OCI-M2 (cell line): Measurements from ENCODE around the gene MPPED1.

ENCODE experiments used
- DNase-seq: peaks from one replicate; lab custom pipeline; 2025; ENCODE audit not compliant: unreplicated experiment; lab: John Stamatoyannopoulos, UW

The MPPED1 gene

GRCh38 chr22:43491177-43491576 is 79.4 kb downstream of the MPPED1 start:
- no peak for DNase-seq

GRCh38 chr22:43491737-43492136 is 79.9 kb downstream of the MPPED1 start:
- DNase-seq: no peak

- DNase-seq: no peak
Measured at GRCh38 chr22:43493297-43493696, 81.5 kb downstream of the MPPED1 start.

GRCh38 chr22:43497956-43498855 is 86.4 kb downstream of the MPPED1 start:
- DNase-seq: no peak

GRCh38 chr22:43498856-43499253 is 87.0 kb downstream of the MPPED1 start:
- DNase-seq: no peak

- no peak for DNase-seq
Measured at GRCh38 chr22:43500792-43501785, 89.3 kb downstream of the MPPED1 start.

- no peak for DNase-seq
Measured at GRCh38 chr22:43501878-43502277, 90.1 kb downstream of the MPPED1 start.

GRCh38 chr22:43502306-43502874 is 90.6 kb downstream of the MPPED1 start:
- no peak for DNase-seq

GRCh38 chr22:43504068-43504467 is 92.3 kb downstream of the MPPED1 start:
- DNase-seq: no peak

- no peak for DNase-seq
Measured at GRCh38 chr22:43504666-43505261, 93.0 kb downstream of the MPPED1 start.

GRCh38 chr22:43505423-43505822 is 93.6 kb downstream of the MPPED1 start:
- no peak for DNase-seq

GRCh38 chr22:43505896-43506295 is 94.1 kb downstream of the MPPED1 start:
- no peak for DNase-seq

GRCh38 chr22:43506487-43506886 is 94.7 kb downstream of the MPPED1 start:
- no peak for DNase-seq

GRCh38 chr22:43507235-43507634 is 95.4 kb downstream of the MPPED1 start:
- DNase-seq: no peak

- DNase-seq: no peak
Measured at GRCh38 chr22:43508489-43508888, 96.7 kb downstream of the MPPED1 start.

GRCh38 chr22:43509337-43509736 is 97.5 kb downstream of the MPPED1 start:
- no peak for DNase-seq

GRCh38 chr22:43510281-43511070 is 98.7 kb downstream of the MPPED1 start:
- no peak for DNase-seq

GRCh38 chr22:43511276-43511910 is 99.6 kb downstream of the MPPED1 start:
- DNase-seq: no peak

GRCh38 chr22:43512279-43512678 is 100.5 kb downstream of the MPPED1 start:
- no peak for DNase-seq
